ENCODE data around the gene DCST1.

The DCST1 gene

GRCh38 chr1:155075535-155075934 lies 41.9 kb downstream of the DCST1 start:
- no peak for DNase-seq (ENCODE audit: low spot score)

GRCh38 chr1:155076371-155076770 lies 42.7 kb downstream of the DCST1 start:
- DNase-seq (ENCODE audit: low spot score): no peak

GRCh38 chr1:155077346-155077745 lies 43.7 kb downstream of the DCST1 start:
- no peak for DNase-seq (ENCODE audit: low spot score)

- no peak for DNase-seq (ENCODE audit: low spot score)
Measured at GRCh38 chr1:155077758-155078445, 44.3 kb downstream of the DCST1 start.

- peak; percentile 64 for DNase-seq (ENCODE audit: low spot score)
Measured at GRCh38 chr1:155078469-155079209, 45.0 kb downstream of the DCST1 start, which contains the start of gene EFNA3. EFNA3 (plus strand) TSS chr1:155078837; CDS start chr1:155078942, 105 bp downstream.

GRCh38 chr1:155079210-155079486 lies 45.5 kb downstream of the DCST1 start:
- DNase-seq (ENCODE audit: low spot score): no peak

GRCh38 chr1:155079487-155080311 lies 46.1 kb downstream of the DCST1 start:
- DNase-seq (ENCODE audit: low spot score): no peak

- no peak for DNase-seq (ENCODE audit: low spot score)
Measured at GRCh38 chr1:155080312-155081228, 46.9 kb downstream of the DCST1 start.

- no peak for DNase-seq (ENCODE audit: low spot score)
Measured at GRCh38 chr1:155081472-155082300, 48.1 kb downstream of the DCST1 start.

GRCh38 chr1:155082301-155083051 lies 48.9 kb downstream of the DCST1 start:
- DNase-seq (ENCODE audit: low spot score): no peak

- DNase-seq (ENCODE audit: low spot score): no peak
Measured at GRCh38 chr1:155083052-155083541, 49.5 kb downstream of the DCST1 start.

- peak; percentile 80 for DNase-seq (ENCODE audit: low spot score)
Measured at GRCh38 chr1:155083865-155084721, 50.5 kb downstream of the DCST1 start.

- DNase-seq (ENCODE audit: low spot score): peak; percentile 89
Measured at GRCh38 chr1:155084722-155085503, 51.3 kb downstream of the DCST1 start.

- peak; percentile 88 for DNase-seq (ENCODE audit: low spot score)
Measured at GRCh38 chr1:155085504-155086127, 52.0 kb downstream of the DCST1 start.

GRCh38 chr1:155086128-155086741 lies 52.6 kb downstream of the DCST1 start:
- peak; percentile 78 for DNase-seq (ENCODE audit: low spot score)

GRCh38 chr1:155086856-155087535 lies 53.4 kb downstream of the DCST1 start:
- DNase-seq (ENCODE audit: low spot score): no peak
